GM18873 (cell line): ENCODE data around the gene KLF11.

Experiments used
- ATAC-seq: cut with Tn5 transposase; IDR thresholded peaks from one replicate; pipeline ENCODE4 v1.9.1; 2021; ENCODE audit warnings: mild to moderate bottlenecking, moderate library complexity, moderate number of reproducible peaks; ENCODE audit not compliant: unreplicated experiment, low FRiP score

KLF11 gene

GRCh38 chr2:10039658-10040410, 3.5 kb upstream of the KLF11 start:
- ATAC-seq: no peak

GRCh38 chr2:10041711-10042110, 1.6 kb upstream of the KLF11 start:
- ATAC-seq: no peak

- no peak for ATAC-seq
Observed at GRCh38 chr2:10042301-10043161, 819 bp upstream of the KLF11 start.

- ATAC-seq: no peak
Observed at GRCh38 chr2:10043906-10044601, 704 bp downstream of the KLF11 start.

GRCh38 chr2:10045561-10046355, 2.4 kb downstream of the KLF11 start:
- ATAC-seq: no peak

- no peak for ATAC-seq
Observed at GRCh38 chr2:10046931-10047330, 3.6 kb downstream of the KLF11 start.

- no peak for ATAC-seq
Observed at GRCh38 chr2:10047616-10048500, 4.5 kb downstream of the KLF11 start.

- ATAC-seq: no peak
Observed at GRCh38 chr2:10048501-10049171, 5.3 kb downstream of the KLF11 start.

- no peak for ATAC-seq
Observed at GRCh38 chr2:10052216-10052615, 8.9 kb downstream of the KLF11 start.

- no peak for ATAC-seq
Observed at GRCh38 chr2:10053351-10053750, 10.0 kb downstream of the KLF11 start.

GRCh38 chr2:10054424-10054823, 11.1 kb downstream of the KLF11 start:
- ATAC-seq: no peak

- ATAC-seq: no peak
Observed at GRCh38 chr2:10054976-10055375, 11.6 kb downstream of the KLF11 start.

GRCh38 chr2:10056439-10056838, 13.1 kb downstream of the KLF11 start:
- ATAC-seq: no peak

- ATAC-seq: no peak
Observed at GRCh38 chr2:10057231-10058107, 14.1 kb downstream of the KLF11 start.

GRCh38 chr2:10058251-10059015, 15.1 kb downstream of the KLF11 start:
- no peak for ATAC-seq

- no peak for ATAC-seq
Observed at GRCh38 chr2:10059016-10059351, 15.6 kb downstream of the KLF11 start.
